Choroid plexus epithelial cell (primary cell): Measurements from ENCODE around the gene RNLS.

Experiments
- DNase-seq: peaks from one replicate; pipeline ENCODE4 v3.0.0-alpha.2; 2010; ENCODE audit warnings: low read depth
- H3K4me3 ChIP-seq: 2 replicates; pipeline ENCODE4 v1.5.1; 2011; ENCODE audit warnings: low read depth, mild to moderate bottlenecking, control low read depth, low read length, moderate library complexity
- CTCF ChIP-seq: conservative IDR thresholded peaks from 2 replicates; pipeline ENCODE4 v1.5.1; 2011; ENCODE audit warnings: low read depth, mild to moderate bottlenecking, control low read depth, inconsistent platforms, low read length, moderate library complexity

The RNLS gene

GRCh38 chr10:88388324-88388723 lies 194.8 kb downstream of the RNLS start:
- TF ChIP-seq CTCF = no peak
- no peak for DNase-seq
- no peak overlapping the region for H3K4me3 ChIP-seq

GRCh38 chr10:88386821-88387773 lies 196.0 kb downstream of the RNLS start:
- peak; percentile 98 for DNase-seq
- TF ChIP-seq CTCF = no peak
- H3K4me3 ChIP-seq = peak overlapping the region; percentile 26

GRCh38 chr10:88386204-88386788 lies 196.8 kb downstream of the RNLS start:
- DNase-seq = peak; percentile 36
- TF ChIP-seq CTCF = no peak
- no peak overlapping the region for H3K4me3 ChIP-seq

- no peak overlapping the region for H3K4me3 ChIP-seq
- DNase-seq = no peak
- no peak for TF ChIP-seq CTCF
Measured at GRCh38 chr10:88385601-88386203, 197.4 kb downstream of the RNLS start.

GRCh38 chr10:88383276-88383675 lies 199.8 kb downstream of the RNLS start:
- H3K4me3 ChIP-seq = no peak overlapping the region
- TF ChIP-seq CTCF = no peak
- no peak for DNase-seq

- H3K4me3 ChIP-seq = no peak overlapping the region
- TF ChIP-seq CTCF = no peak
- no peak for DNase-seq
Measured at GRCh38 chr10:88382699-88383098, 200.4 kb downstream of the RNLS start.
